Prostate gland (tissue), 2 donors: ENCODE measurements around the gene URGCP. TPM values are rescaled to one million over a fixed set of nuclear protein-coding genes. Genes with fewer than 3 reads are reported as not detected.
A peak's percentile ranks its signal among the peaks of the same experiment; 100 is the strongest.

Experiments used
- DNase-seq: peaks from one replicate; pipeline ENCODE4 v3.0.0-alpha.2; 2019; ENCODE audit warnings: low spot score
- H3K27ac ChIP-seq, 2 donors: fragments of 200-600 bp; sonication (generic); 2 replicates each; pipeline ENCODE4 v1.5.1; 2017 to 2019
- H3K27me3 ChIP-seq: fragments of 200-600 bp; sonication (generic); replicated peaks from 2 replicates; pipeline ENCODE4 v1.5.1; 2019; ENCODE audit not compliant: insufficient read depth
- H3K36me3 ChIP-seq, 2 donors: fragments of 200-600 bp; sonication (generic); 1 replicate in 1 of 2; 2 replicates in 1 of 2; pipeline versions ENCODE4 v1.5.1 to v1.8.1; 2017 to 2019
- H3K4me1 ChIP-seq: fragments of 200-600 bp; sonication (generic); replicated peaks from 2 replicates; pipeline ENCODE4 v1.5.1; 2019
- H3K4me3 ChIP-seq, 2 donors: fragments of 200-600 bp; sonication (generic); 2 replicates each; pipeline ENCODE4 v1.5.1; 2017 to 2019
- H3K9me3 ChIP-seq: fragments of 200-600 bp; sonication (generic); 2 replicates; pipeline ENCODE4 v1.5.1; 2017
- POLR2A ChIP-seq: fragments of 450-650 bp; IDR thresholded peaks from one replicate; pipeline ENCODE4 v1.6.1; 2016; ENCODE audit warnings: antibody characterized with exemption, mild to moderate bottlenecking
- POLR2AphosphoS5 ChIP-seq: sonication (generic); formaldehyde crosslinking; IDR thresholded peaks from one replicate; pipeline ENCODE4 v1.6.1; 2017; ENCODE audit warnings: antibody characterized with exemption
- WGBS: methylation state at CpG from one replicate; pipeline ENCODE4 v1.1.5; 2018; 5-methylcytosine and 5-hydroxymethylcytosine counted together
- intact Hi-C: fragments of 100-400 bp; cut with DNase I; formaldehyde crosslinking; loops from one replicate; pipeline ENCODE4 v1.14.2; 2022
- total RNA-seq, 2 donors: library from RNA; depleted of rRNA; stranded (reverse); fragments of >200 nt; gene quantifications; one replicate each; pipeline ENCODE4 v1.1.0, GENCODE V29; 2016
- TF ChIP-seq, protein P1 (sequence below), 4 experiments: fragments of 200-600 bp in 2 of 4; fragments of 450-650 bp in 2 of 4; sonication (generic) in 2 of 4; IDR thresholded peaks; 1 replicate in 3 of 4; 2 replicates in 1 of 4; pipeline ENCODE4 v1.5.1; 2016 to 2019; ENCODE audit warnings: antibody characterized with exemption in 4 of 4, mild to moderate bottlenecking in 2 of 4, moderate library complexity in 2 of 4

Gene URGCP
- total RNA-seq, 2 donors from 2014 or later, result 22.2 to 30.8 TPM

DNA sequence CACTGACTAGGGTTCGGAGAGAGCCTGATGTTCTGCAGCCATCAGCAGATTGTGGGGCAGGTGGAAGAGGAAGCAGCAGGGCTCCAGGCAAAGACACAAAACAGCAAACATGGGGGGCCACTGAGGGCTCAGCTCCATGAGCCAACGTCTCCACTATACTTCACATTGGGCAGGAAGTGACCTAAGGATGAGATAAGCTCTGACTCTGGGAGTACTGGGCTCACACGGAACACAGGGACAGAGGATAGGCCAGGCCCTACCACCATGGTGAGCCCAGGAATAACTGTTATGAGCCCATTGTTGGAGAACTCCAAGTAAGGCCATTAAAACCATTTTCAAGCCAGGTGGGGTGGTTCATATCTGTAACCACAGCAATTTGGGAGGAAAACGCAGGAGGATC is 22.2 kb downstream of the URGCP start:
- Histone ChIP-seq H3K27me3 (no peaks in the 10 kb centered on the region), H3K4me1 (peaks cover 2% of the 10 kb centered on the region), H3K4me3 (no peak overlapping the region), H3K9me3 (no peaks in the 10 kb centered on the region), H3K27ac (no peak overlapping the region), H3K36me3 (peaks cover 5 to 12% of the 10 kb centered on the region in 2 donors)
- no peak for DNase-seq
- WGBS, result 89% methylated on average over 4 of the region's 4 CpGs
- intact Hi-C loops, result no loop called here
- TF ChIP-seq, protein P1, sequence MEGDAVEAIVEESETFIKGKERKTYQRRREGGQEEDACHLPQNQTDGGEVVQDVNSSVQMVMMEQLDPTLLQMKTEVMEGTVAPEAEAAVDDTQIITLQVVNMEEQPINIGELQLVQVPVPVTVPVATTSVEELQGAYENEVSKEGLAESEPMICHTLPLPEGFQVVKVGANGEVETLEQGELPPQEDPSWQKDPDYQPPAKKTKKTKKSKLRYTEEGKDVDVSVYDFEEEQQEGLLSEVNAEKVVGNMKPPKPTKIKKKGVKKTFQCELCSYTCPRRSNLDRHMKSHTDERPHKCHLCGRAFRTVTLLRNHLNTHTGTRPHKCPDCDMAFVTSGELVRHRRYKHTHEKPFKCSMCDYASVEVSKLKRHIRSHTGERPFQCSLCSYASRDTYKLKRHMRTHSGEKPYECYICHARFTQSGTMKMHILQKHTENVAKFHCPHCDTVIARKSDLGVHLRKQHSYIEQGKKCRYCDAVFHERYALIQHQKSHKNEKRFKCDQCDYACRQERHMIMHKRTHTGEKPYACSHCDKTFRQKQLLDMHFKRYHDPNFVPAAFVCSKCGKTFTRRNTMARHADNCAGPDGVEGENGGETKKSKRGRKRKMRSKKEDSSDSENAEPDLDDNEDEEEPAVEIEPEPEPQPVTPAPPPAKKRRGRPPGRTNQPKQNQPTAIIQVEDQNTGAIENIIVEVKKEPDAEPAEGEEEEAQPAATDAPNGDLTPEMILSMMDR (IDR thresholded peaks at IDR 0.05), result no peak
- no peak for TF ChIP-seq POLR2AphosphoS5
- TF ChIP-seq POLR2A, result no peak

DNA sequence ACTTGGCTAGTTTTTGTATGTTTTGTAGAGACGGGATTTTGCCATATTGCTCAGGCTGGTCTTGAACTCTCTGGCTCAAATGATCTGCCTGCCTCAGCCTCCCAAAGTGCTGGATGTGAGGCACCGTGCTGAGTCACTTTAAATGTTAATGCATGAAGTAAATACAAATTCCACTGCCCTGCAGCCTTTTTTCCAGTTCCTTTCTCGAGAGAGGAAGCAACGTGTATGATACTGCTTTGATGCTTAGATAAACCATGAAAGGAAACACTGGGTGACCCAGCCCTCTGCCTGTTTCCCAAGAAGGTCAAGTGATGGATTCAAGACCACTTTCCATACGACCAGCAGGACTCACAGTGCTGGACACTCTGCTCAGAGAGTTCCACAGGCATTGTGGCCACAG is 25.8 kb downstream of the URGCP start:
- intact Hi-C loops, result no loop called here
- no peaks in the 10 kb centered on the region for H3K9me3 ChIP-seq
- peaks cover 5 to 17% of the 10 kb centered on the region in 2 donors for H3K36me3 ChIP-seq
- DNase-seq, result no peak
- H3K4me1 ChIP-seq, result peaks cover 3% of the 10 kb centered on the region
- no peaks in the 10 kb centered on the region for H3K27me3 ChIP-seq
- H3K27ac ChIP-seq, result no peak overlapping the region
- 71% methylated on average over 5 of the region's 5 CpGs for WGBS
- no peak overlapping the region for H3K4me3 ChIP-seq
- TF ChIP-seq, protein P1 (IDR thresholded peaks at IDR 0.05), result no peak
- TF ChIP-seq POLR2AphosphoS5, result no peak
- no peak for TF ChIP-seq POLR2A

DNA sequence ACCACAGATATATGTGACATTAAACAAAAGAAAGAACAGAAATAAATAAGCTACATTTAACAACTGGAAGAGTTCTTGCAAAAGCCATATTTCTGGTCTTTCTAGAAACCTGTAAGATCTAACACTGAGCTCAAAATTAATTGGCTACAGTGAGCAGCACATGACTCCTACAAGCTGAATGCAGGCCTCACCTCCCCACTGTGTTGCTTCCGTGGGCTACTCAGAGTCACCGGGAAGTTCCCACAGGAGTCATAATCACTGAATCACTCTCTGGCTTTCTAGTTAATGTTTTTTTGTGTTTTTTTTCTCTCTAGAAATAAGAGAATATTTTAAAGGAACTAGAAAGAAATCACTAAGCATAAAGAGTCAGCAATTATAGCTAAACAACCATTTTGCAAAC is 26.9 kb downstream of the URGCP start:
- Histone ChIP-seq H3K9me3 (no peaks in the 10 kb centered on the region), H3K4me1 (peaks cover 3% of the 10 kb centered on the region), H3K36me3 (peaks cover 5 to 16% of the 10 kb centered on the region in 2 donors), H3K27ac (peak overlapping the region in 1 of 2 donors; percentile 45), H3K4me3 (no peak overlapping the region), H3K27me3 (no peaks in the 10 kb centered on the region)
- no peak for DNase-seq
- intact Hi-C loops, result no loop called here
- TF ChIP-seq, protein P1 (IDR thresholded peaks at IDR 0.05), result no peak
- TF ChIP-seq POLR2AphosphoS5 (no peak), POLR2A (no peak)
- 59% methylated on average over 2 of the region's 2 CpGs for WGBS

DNA sequence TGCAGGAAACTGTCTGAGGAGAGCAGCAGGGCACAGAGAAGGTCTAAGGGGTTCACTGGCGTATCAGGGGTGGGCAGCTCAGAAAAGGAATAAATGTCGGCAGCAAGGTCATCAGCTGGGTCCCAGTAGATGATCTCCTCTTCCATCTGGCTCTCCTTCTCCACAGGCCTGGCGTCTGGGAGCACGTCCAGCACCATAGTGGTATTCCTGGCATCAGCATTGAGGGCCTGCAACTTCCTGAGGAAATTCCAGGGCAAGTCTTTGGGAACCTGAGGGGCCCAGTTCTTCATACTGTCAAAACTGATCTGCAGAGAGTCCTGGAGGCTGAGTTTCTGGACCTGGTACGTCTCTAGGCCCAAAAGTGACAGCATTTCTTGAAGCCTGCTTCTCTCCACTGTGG is 27.5 kb downstream of the URGCP start:
- H3K4me1 ChIP-seq, result peaks cover 3% of the 10 kb centered on the region
- no peak for TF ChIP-seq POLR2A
- TF ChIP-seq, protein P1 (IDR thresholded peaks at IDR 0.05), result no peak
- intact Hi-C loops, result no loop called here

DNA sequence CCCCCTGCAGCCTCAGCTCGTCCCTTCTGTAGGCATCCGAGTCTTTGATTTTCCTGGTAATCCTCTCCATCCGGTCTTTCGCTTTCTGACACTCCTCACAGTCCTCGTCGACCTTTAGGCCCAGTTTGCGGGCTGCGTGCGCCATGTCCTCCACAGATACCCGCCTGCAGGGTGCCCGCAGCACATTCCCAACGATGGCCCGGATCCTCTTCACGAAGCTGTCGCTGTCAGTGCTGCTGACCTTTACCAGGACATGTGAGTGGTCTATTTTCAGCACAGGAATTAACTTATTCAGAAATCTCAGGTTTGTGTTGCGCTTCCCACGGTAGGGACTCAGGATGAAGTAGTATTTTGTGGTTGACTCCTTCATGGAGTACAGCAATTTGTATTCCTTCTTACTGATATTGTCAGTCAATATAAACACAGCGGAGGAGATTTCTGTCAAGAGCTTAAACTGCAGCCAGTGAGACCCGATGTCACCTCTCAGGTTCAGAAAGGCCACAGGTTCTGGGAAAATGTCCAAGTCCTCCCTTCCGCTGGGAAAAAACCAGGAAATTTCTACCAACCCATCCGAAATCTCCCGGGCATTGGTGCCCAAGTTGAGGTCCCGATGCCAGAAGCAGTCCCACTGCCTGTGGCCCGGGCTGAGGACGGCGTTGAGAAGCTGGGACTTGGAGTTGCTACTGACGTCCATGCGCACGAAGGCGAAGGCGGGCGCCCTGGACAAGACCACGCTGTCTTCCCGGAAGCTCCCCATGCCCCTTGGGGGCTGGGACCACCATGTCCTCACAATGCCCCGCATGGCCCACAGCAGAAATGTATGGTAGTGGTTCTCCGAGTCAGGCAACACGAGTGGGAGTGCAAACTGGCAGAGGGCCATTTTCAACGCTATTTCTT is 28.2 kb downstream of the URGCP start:
- Histone ChIP-seq H3K9me3 (no peaks in the 10 kb centered on the region), H3K27ac (peak overlapping the region in 1 of 2 donors; percentile 45)
- no peak for TF ChIP-seq POLR2AphosphoS5
- no peak for TF ChIP-seq POLR2A

More for the DNA sequence above, 27.5 kb downstream of the URGCP start:
- Histone ChIP-seq H3K27me3 (no peaks in the 10 kb centered on the region), H3K4me3 (no peak overlapping the region), H3K27ac (peak overlapping the region in 1 of 2 donors; percentile 45), H3K36me3 (peaks cover 5 to 16% of the 10 kb centered on the region in 2 donors), H3K9me3 (no peaks in the 10 kb centered on the region)
- 81% methylated on average over 5 of the region's 5 CpGs for WGBS
- no peak for DNase-seq

More for the DNA sequence above, 28.2 kb downstream of the URGCP start:
- H3K4me1 ChIP-seq, result peaks cover 3% of the 10 kb centered on the region
- peaks cover 5 to 16% of the 10 kb centered on the region in 2 donors for H3K36me3 ChIP-seq
- H3K4me3 ChIP-seq, result no peak overlapping the region
- 92% methylated on average over 38 of the region's 38 CpGs for WGBS
- no peaks in the 10 kb centered on the region for H3K27me3 ChIP-seq
- no peak for DNase-seq
- intact Hi-C loops, result no loop called here
